ENCODE results near the gene LYSMD4. TPM values are rescaled to one million over a fixed set of nuclear protein-coding genes. Genes with fewer than 3 reads are reported as not detected.

LYSMD4 gene
- total RNA-seq, 1 donor: 9.0 TPM

GRCh38 chr15:99727330-99727729, 5.9 kb downstream of the LYSMD4 start:
- H3K4me3 ChIP-seq (ENCODE audit: low read depth, low read length): no peak overlapping the region
- TF ChIP-seq CTCF (IDR thresholded peaks at IDR 0.05; ENCODE audit: insufficient read depth, low read length): no peak
- DNase-seq (ENCODE audit: low read depth): no peak

- H3K4me3 ChIP-seq (ENCODE audit: low read depth, low read length): no peak overlapping the region
- TF ChIP-seq CTCF (IDR thresholded peaks at IDR 0.05; ENCODE audit: insufficient read depth, low read length): no peak
- no peak for DNase-seq (ENCODE audit: low read depth)
Observed at GRCh38 chr15:99726333-99726732, 6.9 kb downstream of the LYSMD4 start.

GRCh38 chr15:99722406-99722805, 10.8 kb downstream of the LYSMD4 start:
- peak; percentile 34 for DNase-seq (ENCODE audit: low read depth)
- TF ChIP-seq CTCF (IDR thresholded peaks at IDR 0.05; ENCODE audit: insufficient read depth, low read length): no peak
- no peak overlapping the region for H3K4me3 ChIP-seq (ENCODE audit: low read depth, low read length)

GRCh38 chr15:99721896-99722295, 11.3 kb downstream of the LYSMD4 start:
- DNase-seq (ENCODE audit: low read depth): no peak
- TF ChIP-seq CTCF (IDR thresholded peaks at IDR 0.05; ENCODE audit: insufficient read depth, low read length): no peak
- no peak overlapping the region for H3K4me3 ChIP-seq (ENCODE audit: low read depth, low read length)

GRCh38 chr15:99721104-99721778, 12.0 kb downstream of the LYSMD4 start:
- DNase-seq (ENCODE audit: low read depth): no peak
- no peak for TF ChIP-seq CTCF (IDR thresholded peaks at IDR 0.05; ENCODE audit: insufficient read depth, low read length)
- H3K4me3 ChIP-seq (ENCODE audit: low read depth, low read length): no peak overlapping the region

- no peak for TF ChIP-seq CTCF (IDR thresholded peaks at IDR 0.05; ENCODE audit: insufficient read depth, low read length)
- H3K4me3 ChIP-seq (ENCODE audit: low read depth, low read length): no peak overlapping the region
- no peak for DNase-seq (ENCODE audit: low read depth)
Observed at GRCh38 chr15:99720533-99720932, 12.7 kb downstream of the LYSMD4 start.

- TF ChIP-seq CTCF (IDR thresholded peaks at IDR 0.05; ENCODE audit: insufficient read depth, low read length): no peak
- DNase-seq (ENCODE audit: low read depth): peak; percentile 48
Observed at GRCh38 chr15:99719096-99719541, 14.1 kb downstream of the LYSMD4 start.

More at GRCh38 chr15:99719096-99719541, 14.1 kb downstream of the LYSMD4 start:
- no peak overlapping the region for H3K4me3 ChIP-seq (ENCODE audit: low read depth, low read length)
